ENCODE measurements around the gene RMND5B.

DNA sequence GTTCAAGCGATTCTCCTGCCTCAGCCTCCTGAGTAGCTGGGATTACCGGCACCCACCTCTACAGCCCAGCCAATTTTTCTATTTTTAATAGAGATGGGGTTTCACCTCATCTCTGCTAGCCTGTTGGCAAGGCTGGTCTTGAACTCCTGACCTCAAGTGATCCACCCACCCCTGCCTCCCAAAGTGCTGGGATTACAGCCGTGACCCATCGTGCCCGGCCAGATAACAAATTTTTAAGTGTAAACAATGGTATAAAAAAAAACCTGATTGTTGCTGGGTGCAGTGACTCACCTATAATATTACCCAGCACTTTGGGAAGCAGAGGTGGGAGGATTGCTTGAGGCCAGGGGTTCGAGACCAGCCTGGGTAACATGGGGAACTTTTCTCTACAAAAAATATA lies 45.5 kb upstream of the RMND5B start:
- TF ChIP-seq, protein P1, sequence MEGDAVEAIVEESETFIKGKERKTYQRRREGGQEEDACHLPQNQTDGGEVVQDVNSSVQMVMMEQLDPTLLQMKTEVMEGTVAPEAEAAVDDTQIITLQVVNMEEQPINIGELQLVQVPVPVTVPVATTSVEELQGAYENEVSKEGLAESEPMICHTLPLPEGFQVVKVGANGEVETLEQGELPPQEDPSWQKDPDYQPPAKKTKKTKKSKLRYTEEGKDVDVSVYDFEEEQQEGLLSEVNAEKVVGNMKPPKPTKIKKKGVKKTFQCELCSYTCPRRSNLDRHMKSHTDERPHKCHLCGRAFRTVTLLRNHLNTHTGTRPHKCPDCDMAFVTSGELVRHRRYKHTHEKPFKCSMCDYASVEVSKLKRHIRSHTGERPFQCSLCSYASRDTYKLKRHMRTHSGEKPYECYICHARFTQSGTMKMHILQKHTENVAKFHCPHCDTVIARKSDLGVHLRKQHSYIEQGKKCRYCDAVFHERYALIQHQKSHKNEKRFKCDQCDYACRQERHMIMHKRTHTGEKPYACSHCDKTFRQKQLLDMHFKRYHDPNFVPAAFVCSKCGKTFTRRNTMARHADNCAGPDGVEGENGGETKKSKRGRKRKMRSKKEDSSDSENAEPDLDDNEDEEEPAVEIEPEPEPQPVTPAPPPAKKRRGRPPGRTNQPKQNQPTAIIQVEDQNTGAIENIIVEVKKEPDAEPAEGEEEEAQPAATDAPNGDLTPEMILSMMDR (IDR thresholded peaks at IDR 0.05; ENCODE audit: low read depth, low read length, missing input control), result no peak
- TF ChIP-seq GABPA (IDR thresholded peaks at IDR 0.05 in 1 of 2, conservative IDR thresholded peaks at IDR 0.05 in 1 of 2) (no peak), EGR1 (IDR thresholded peaks at IDR 0.05; ENCODE audit: low read depth in 2 of 2) (no peak), RAD21 (IDR thresholded peaks at IDR 0.05) (no peak)
- TF ChIP-seq, protein P2, sequence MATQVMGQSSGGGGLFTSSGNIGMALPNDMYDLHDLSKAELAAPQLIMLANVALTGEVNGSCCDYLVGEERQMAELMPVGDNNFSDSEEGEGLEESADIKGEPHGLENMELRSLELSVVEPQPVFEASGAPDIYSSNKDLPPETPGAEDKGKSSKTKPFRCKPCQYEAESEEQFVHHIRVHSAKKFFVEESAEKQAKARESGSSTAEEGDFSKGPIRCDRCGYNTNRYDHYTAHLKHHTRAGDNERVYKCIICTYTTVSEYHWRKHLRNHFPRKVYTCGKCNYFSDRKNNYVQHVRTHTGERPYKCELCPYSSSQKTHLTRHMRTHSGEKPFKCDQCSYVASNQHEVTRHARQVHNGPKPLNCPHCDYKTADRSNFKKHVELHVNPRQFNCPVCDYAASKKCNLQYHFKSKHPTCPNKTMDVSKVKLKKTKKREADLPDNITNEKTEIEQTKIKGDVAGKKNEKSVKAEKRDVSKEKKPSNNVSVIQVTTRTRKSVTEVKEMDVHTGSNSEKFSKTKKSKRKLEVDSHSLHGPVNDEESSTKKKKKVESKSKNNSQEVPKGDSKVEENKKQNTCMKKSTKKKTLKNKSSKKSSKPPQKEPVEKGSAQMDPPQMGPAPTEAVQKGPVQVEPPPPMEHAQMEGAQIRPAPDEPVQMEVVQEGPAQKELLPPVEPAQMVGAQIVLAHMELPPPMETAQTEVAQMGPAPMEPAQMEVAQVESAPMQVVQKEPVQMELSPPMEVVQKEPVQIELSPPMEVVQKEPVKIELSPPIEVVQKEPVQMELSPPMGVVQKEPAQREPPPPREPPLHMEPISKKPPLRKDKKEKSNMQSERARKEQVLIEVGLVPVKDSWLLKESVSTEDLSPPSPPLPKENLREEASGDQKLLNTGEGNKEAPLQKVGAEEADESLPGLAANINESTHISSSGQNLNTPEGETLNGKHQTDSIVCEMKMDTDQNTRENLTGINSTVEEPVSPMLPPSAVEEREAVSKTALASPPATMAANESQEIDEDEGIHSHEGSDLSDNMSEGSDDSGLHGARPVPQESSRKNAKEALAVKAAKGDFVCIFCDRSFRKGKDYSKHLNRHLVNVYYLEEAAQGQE (IDR thresholded peaks at IDR 0.05), result no peak

Data from liver (tissue), 3 donors.